Heart left ventricle (tissue), 16 donors: ENCODE results near the gene ATP9B. TPM values are rescaled to one million over a fixed set of nuclear protein-coding genes. Genes with fewer than 3 reads are reported as not detected.
A peak's percentile ranks its signal among the peaks of the same experiment; 100 is the strongest.

Experiments
- ATAC-seq, 4 donors: fragments of 200-7000 bp; cut with Tn5 transposase; one replicate each; pipeline ENCODE4 v1.9.1; 2020 to 2022; ENCODE audit warnings: moderate library complexity in 4 of 4, mild to moderate bottlenecking in 3 of 4, moderate number of reproducible peaks in 1 of 4
- DNase-seq, 5 donors: peaks; one replicate each; pipeline ENCODE4 v3.0.0-alpha.2; 2020
- H3K27ac ChIP-seq, 12 donors: fragments of 200-600 bp; sonication (generic) in 4 of 12; one replicate each; pipeline versions ENCODE4 v1.5.0 to v1.8.0; 2016 to 2022; ENCODE audit warnings: mild to moderate bottlenecking in 2 of 12
- H3K27me3 ChIP-seq, 9 donors: fragments of 200-600 bp; sonication (generic) in 2 of 9; one replicate each; pipeline versions ENCODE4 v1.5.1 to v1.8.0; 2016 to 2022; ENCODE audit warnings: mild to moderate bottlenecking in 3 of 9
- H3K36me3 ChIP-seq, 9 donors: fragments of 200-600 bp; sonication (generic) in 2 of 9; one replicate each; pipeline versions ENCODE4 v1.5.0 to v1.8.0; 2018 to 2022; ENCODE audit warnings: mild to moderate bottlenecking in 2 of 9
- H3K4me1 ChIP-seq, 12 donors: fragments of 200-600 bp; sonication (generic) in 4 of 12; one replicate each; pipeline versions ENCODE4 v1.5.0 to v1.8.0; 2016 to 2022; ENCODE audit warnings: mild to moderate bottlenecking in 3 of 12
- H3K4me3 ChIP-seq, 12 donors: fragments of 200-600 bp; sonication (generic) in 4 of 12; one replicate each; pipeline versions ENCODE4 v1.5.0 to v1.8.0; 2017 to 2022; ENCODE audit warnings: mild to moderate bottlenecking in 9 of 12, moderate library complexity in 4 of 12
- H3K9me3 ChIP-seq, 12 donors: fragments of 200-600 bp; sonication (generic) in 4 of 12; one replicate each; pipeline versions ENCODE4 v1.5.0 to v1.8.0; 2016 to 2022; ENCODE audit warnings: mild to moderate bottlenecking in 1 of 12
- POLR2A ChIP-seq, 2 donors: fragments of 450-650 bp; IDR thresholded peaks; one replicate each; pipeline ENCODE4 v1.6.1; 2017; ENCODE audit warnings: antibody characterized with exemption in 2 of 2, mild to moderate bottlenecking in 2 of 2, moderate library complexity in 2 of 2
- WGBS, 4 donors: extraction: QIAGEN DNeasy Blood & Tissue Kit in 2 of 4; methylation state at CpG; one replicate each; pipeline versions ENCODE4 v1.1.5 to v1.1.7; 2013 to 2018; 5-methylcytosine and 5-hydroxymethylcytosine counted together
- intact Hi-C, 10 donors: fragments of 100-400 bp; cut with DNase I; formaldehyde crosslinking; loops; one replicate each; pipeline versions ENCODE4 v1.11.1 to v1.14.2; 2022
- polyA plus RNA-seq, 2 donors: library from polyadenylated mRNA; stranded (reverse); fragments of 200-250 nt; gene quantifications; one replicate each; pipeline ENCODE4 v1.2.3, GENCODE V29; 2013
- total RNA-seq, 9 donors: library from RNA; depleted of rRNA in 2 of 9; stranded (reverse); fragments of >200 nt in 2 of 9; fragmentation: NEBNext Ultra II Directional in 3 of 9; extraction: Animal tissue kit (Norgen Biotek cat#: 25700) in 3 of 9; gene quantifications; one replicate each; pipeline versions ENCODE4 v1.1.0 to v1.2.4, GENCODE V29; 2016 to 2023
- TF ChIP-seq, protein P1 (sequence below), 12 donors: fragments of 200-600 bp; sonication (generic) in 4 of 12; IDR thresholded peaks; one replicate each; pipeline versions ENCODE4 v1.5.0 to v1.8.0; 2018 to 2022; ENCODE audit warnings: antibody characterized with exemption in 12 of 12, mild to moderate bottlenecking in 5 of 12
- donor health status: ischemic (EF 13 %, LVEDD 7.1; RV severe dilation, severe dysfunction).
- donor health status: healthy with polysubstance abuse.
- donor health status: DM: no; HTN: yes; CAD: no.
- donor health status: DM: no; HTN: no; CAD: no.
- donor health status: ischemic (EF 25% LVEDD 6.9; RV normal size, moderate dysfunction).
- donor health status: ischemic (EF 25% LVEDD 5.7; RV mildly dilated, moderate dysfunction).
- donor health status: healthy.
- donor health status: DM: yes; HTN: yes; CAD: no.
- donor health status: ischemic (EF 35%, LVEDD 5.7; RV mildly dilated, moderate dysfunction).
- donor health status: nonischemic (EF 11% LVEDD 7.7; RV severe dilation, severe dysfunction).
- donor health status: DM: yes; HTN: yes; CAD: no.
- donor health status: PGD.
- donor health status: ischemic (EF 29% LVEDD 5.4; RV normal size, mild dysfunction).
- donor health status: nonischemic (EF 23%, LVEDD 6.1; RV moderate dilation, normal function).

Gene ATP9B
- total and polyA plus RNA-seq, 11 donors = 7.4 to 23.9 (median 12.8) TPM

- peak overlapping the region in 5 of 12 donors; percentile 32 to 90 (median 56) for H3K27ac ChIP-seq
- 90 to 96% (median 92%) methylated on average over 29 to 32 of the region's 32 CpGs for WGBS, 4 donors
- peaks cover 5 to 73% (median 54%) of the 10 kb centered on the region in 12 donors for H3K4me1 ChIP-seq
- no peaks in the 10 kb centered on the region for H3K9me3 ChIP-seq
- no peak for TF ChIP-seq POLR2A (IDR thresholded peaks at IDR 0.05)
- TF ChIP-seq, protein P1, sequence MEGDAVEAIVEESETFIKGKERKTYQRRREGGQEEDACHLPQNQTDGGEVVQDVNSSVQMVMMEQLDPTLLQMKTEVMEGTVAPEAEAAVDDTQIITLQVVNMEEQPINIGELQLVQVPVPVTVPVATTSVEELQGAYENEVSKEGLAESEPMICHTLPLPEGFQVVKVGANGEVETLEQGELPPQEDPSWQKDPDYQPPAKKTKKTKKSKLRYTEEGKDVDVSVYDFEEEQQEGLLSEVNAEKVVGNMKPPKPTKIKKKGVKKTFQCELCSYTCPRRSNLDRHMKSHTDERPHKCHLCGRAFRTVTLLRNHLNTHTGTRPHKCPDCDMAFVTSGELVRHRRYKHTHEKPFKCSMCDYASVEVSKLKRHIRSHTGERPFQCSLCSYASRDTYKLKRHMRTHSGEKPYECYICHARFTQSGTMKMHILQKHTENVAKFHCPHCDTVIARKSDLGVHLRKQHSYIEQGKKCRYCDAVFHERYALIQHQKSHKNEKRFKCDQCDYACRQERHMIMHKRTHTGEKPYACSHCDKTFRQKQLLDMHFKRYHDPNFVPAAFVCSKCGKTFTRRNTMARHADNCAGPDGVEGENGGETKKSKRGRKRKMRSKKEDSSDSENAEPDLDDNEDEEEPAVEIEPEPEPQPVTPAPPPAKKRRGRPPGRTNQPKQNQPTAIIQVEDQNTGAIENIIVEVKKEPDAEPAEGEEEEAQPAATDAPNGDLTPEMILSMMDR (IDR thresholded peaks at IDR 0.05) = no peak
- no peaks in the 10 kb centered on the region for H3K36me3 ChIP-seq
- peaks cover 0 to 6% (median 0%) of the 10 kb centered on the region in 9 donors for H3K27me3 ChIP-seq
- intact Hi-C loops = loop anchor here in 6 of 10 donors (2.0 to 10.0 kb wide), 4 partner anchors 53 to 106 kb away; no protein-coding TSS in a partner anchor
- H3K4me3 ChIP-seq = peak overlapping the region in 2 of 12 donors; percentile 16 to 38
- ATAC-seq = no peak
- peak in 3 of 5 donors; percentile 16 to 61 (median 22) for DNase-seq
These were observed 332.5 kb downstream of the ATP9B start for GRCh38 chr18:79401494-79402208.

DNA sequence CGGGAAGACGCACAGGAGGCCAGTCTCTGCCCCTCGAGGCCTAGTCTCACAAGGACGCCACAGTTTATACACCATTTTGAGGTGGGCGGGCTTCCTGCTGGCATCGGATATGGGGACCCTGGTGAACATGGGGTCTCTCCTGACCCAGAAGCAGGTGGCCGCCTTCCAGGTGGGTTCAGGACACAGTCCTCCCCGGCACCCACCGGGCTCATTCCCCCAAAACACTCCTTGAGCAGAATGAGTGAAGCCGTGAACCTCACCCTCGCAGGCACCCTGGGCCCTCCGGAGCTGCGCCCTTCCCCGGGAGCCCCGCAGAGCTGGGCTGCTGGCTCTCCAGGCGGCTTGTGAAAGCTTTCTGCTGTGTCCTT, 333.0 kb downstream of the ATP9B start:
- WGBS, 4 donors = 92 to 96% (median 94%) methylated on average over 10 to 16 of the region's 16 CpGs
- Histone ChIP-seq H3K4me1 (peaks cover 5 to 71% (median 50%) of the 10 kb centered on the region in 12 donors), H3K36me3 (no peaks in the 10 kb centered on the region), H3K9me3 (no peaks in the 10 kb centered on the region), H3K27ac (peak overlapping the region in 6 of 12 donors; percentile 19 to 93 (median 76)), H3K27me3 (peaks cover 0 to under 1% (median 0%) of the 10 kb centered on the region in 9 donors), H3K4me3 (no peak overlapping the region)
- intact Hi-C loops = loop anchor here in 6 of 10 donors (2.0 to 10.0 kb wide), 4 partner anchors 53 to 105 kb away; no protein-coding TSS in a partner anchor
- TF ChIP-seq, protein P1 (IDR thresholded peaks at IDR 0.05) = no peak
- peak in 1 of 5 donors; percentile 19 for DNase-seq
- ATAC-seq = no peak

DNA sequence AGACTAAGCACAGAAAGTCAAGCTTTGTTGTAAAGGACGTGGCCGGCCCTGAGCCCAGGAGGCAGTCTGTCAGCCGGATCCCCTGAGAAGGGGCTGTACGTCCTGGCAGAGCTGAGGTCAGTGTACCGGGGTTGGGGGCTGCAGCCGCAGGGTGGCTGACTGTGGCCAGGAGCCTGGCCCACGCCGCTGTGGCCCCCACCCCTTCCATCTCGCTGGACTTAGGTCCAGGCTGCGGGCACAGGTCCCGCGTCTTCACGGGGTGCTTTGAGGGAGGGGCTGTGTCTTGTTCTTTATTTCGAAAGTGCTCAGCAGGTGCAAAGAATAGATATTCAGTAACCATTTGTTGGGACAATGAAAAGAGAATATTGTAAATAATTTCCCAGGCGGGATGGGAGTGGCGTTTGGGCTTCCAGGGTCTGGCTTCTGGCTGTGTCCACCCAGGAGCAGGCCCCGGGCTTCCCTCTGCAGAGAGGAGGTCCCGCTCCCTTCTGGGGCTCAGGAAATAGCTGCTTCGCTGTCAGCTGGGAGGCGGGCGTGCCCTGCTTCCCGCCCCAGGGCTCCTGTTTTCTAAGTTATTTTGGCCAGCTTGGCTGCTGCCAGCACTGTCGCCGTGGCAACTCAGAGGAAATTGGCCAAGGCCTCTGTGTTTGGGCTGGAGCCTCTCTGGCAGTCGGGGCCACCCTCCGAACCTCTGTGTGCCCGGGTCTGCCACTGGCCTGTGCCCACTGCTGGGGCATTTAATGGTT, 334.0 kb downstream of the ATP9B start:
- TF ChIP-seq, protein P1 (IDR thresholded peaks at IDR 0.05) = peak in 3 of 12 donors; percentile 3 to 14 (median 14)
- TF ChIP-seq POLR2A (IDR thresholded peaks at IDR 0.05) = no peak
- Histone ChIP-seq H3K4me3 (peak overlapping the region in 10 of 12 donors; percentile 3 to 44 (median 24)), H3K27ac (peak overlapping the region; percentile 51 to 93 (median 71)), H3K4me1 (peaks cover 5 to 71% (median 50%) of the 10 kb centered on the region in 12 donors), H3K27me3 (no peaks in the 10 kb centered on the region), H3K36me3 (peaks cover 0 to 3% (median 0%) of the 10 kb centered on the region in 9 donors), H3K9me3 (no peaks in the 10 kb centered on the region)
- intact Hi-C loops = loop anchor here in 6 of 10 donors (2.0 to 10.0 kb wide), 4 partner anchors 52 to 104 kb away; no protein-coding TSS in a partner anchor
- peak; percentile 71 to 81 (median 73) for ATAC-seq
- peak; percentile 79 to 86 (median 84) for DNase-seq
- 24 to 61% (median 40%) methylated on average over 23 to 27 of the region's 27 CpGs for WGBS, 4 donors
